Neuronal stem cell (in vitro differentiated cells): Measurements from ENCODE around the gene ISLR.

Source experiments
- DNase-seq: peaks from one replicate; pipeline ENCODE4 v3.0.0-alpha.2; 2013; ENCODE audit warnings: low spot score
- H2AFZ ChIP-seq: one replicate; pipeline ENCODE4 v1.6.1; 2013; ENCODE audit warnings: mild to moderate bottlenecking, low read length, inconsistent platforms
- H2AK5ac ChIP-seq: 2 replicates; pipeline ENCODE4 v1.6.1; 2013; ENCODE audit warnings: low read depth, mild to moderate bottlenecking, inconsistent platforms, low read length, moderate library complexity, mixed read lengths
- H2BK120ac ChIP-seq: 2 replicates; pipeline ENCODE4 v1.6.1; 2013; ENCODE audit warnings: low read depth, mild to moderate bottlenecking, inconsistent platforms, low read length, moderate library complexity, mixed read lengths
- H2BK12ac ChIP-seq: one replicate; pipeline ENCODE4 v1.6.1; 2013; ENCODE audit warnings: low read length, inconsistent platforms
- H2BK15ac ChIP-seq: 2 replicates; pipeline ENCODE4 v1.6.1; 2013; ENCODE audit warnings: mild to moderate bottlenecking, low read length, inconsistent platforms, mixed read lengths
- H2BK5ac ChIP-seq: one replicate; pipeline ENCODE4 v1.6.1; 2013; ENCODE audit warnings: inconsistent platforms, mild to moderate bottlenecking, low read length, moderate library complexity
- H3K14ac ChIP-seq: one replicate; pipeline ENCODE4 v1.6.1; 2013; ENCODE audit warnings: low read length, inconsistent platforms
- H3K18ac ChIP-seq: 2 replicates; pipeline ENCODE4 v1.6.1; 2013; ENCODE audit warnings: low read length, inconsistent platforms
- H3K23ac ChIP-seq: 2 replicates; pipeline ENCODE4 v1.6.1; 2013; ENCODE audit warnings: low read depth, mild to moderate bottlenecking, mixed read lengths, low read length, inconsistent platforms; ENCODE audit not compliant: poor library complexity
- H3K27ac ChIP-seq: replicated peaks from 3 replicates; pipeline ENCODE4 v1.5.1; 2013; ENCODE audit warnings: low read length, inconsistent platforms
- H3K27me3 ChIP-seq, 3 experiments: 2 replicates each; pipeline ENCODE4 v1.6.1; 2013; ENCODE audit warnings: low read length in 3 of 3, mild to moderate bottlenecking in 2 of 3, inconsistent platforms in 1 of 3, low read depth in 1 of 3, mixed read lengths in 1 of 3, moderate library complexity in 1 of 3; ENCODE audit not compliant: control insufficient read depth in 3 of 3, insufficient read depth in 3 of 3
- H3K36me3 ChIP-seq, 2 donors: replicated peaks in 1 of 2; 2 replicates each; pipeline ENCODE4 v1.6.1; 2013; ENCODE audit warnings: low read length in 2 of 2; ENCODE audit not compliant: control insufficient read depth in 2 of 2, insufficient read depth in 2 of 2
- H3K4ac ChIP-seq: 2 replicates; pipeline ENCODE4 v1.6.1; 2013; ENCODE audit warnings: inconsistent platforms, mild to moderate bottlenecking, low read length, moderate library complexity
- H3K4me1 ChIP-seq, 2 donors: 1 replicate in 1 of 2; 2 replicates in 1 of 2; pipeline ENCODE4 v1.6.1; 2013; ENCODE audit warnings: low read length in 2 of 2, low read depth in 1 of 2; ENCODE audit not compliant: control insufficient read depth in 2 of 2, insufficient read depth in 1 of 2
- H3K4me2 ChIP-seq: one replicate; pipeline ENCODE4 v1.6.1; 2013; ENCODE audit warnings: mild to moderate bottlenecking, low read length, inconsistent platforms; ENCODE audit not compliant: insufficient read depth, poor library complexity, severe bottlenecking
- H3K4me3 ChIP-seq, 2 donors: 2 replicates each; pipeline ENCODE4 v1.5.1; 2013; ENCODE audit warnings: low read length in 2 of 2, mild to moderate bottlenecking in 2 of 2, inconsistent platforms in 1 of 2, moderate library complexity in 1 of 2
- H3K79me1 ChIP-seq: one replicate; pipeline ENCODE4 v1.6.1; 2013; ENCODE audit warnings: low read depth, mild to moderate bottlenecking, inconsistent platforms, low read length, moderate library complexity
- H3K9ac ChIP-seq: one replicate; pipeline ENCODE4 v1.6.1; 2013; ENCODE audit warnings: mild to moderate bottlenecking, low read depth, low read length, inconsistent platforms; ENCODE audit not compliant: poor library complexity
- H3K9me3 ChIP-seq, 2 donors: replicated peaks in 1 of 2; 2 replicates each; pipeline versions ENCODE3 to v1.6.1; 2013; ENCODE audit warnings: low read length in 2 of 2, mild to moderate bottlenecking in 2 of 2, inconsistent platforms in 1 of 2, low read depth in 1 of 2, mixed read lengths in 1 of 2, moderate library complexity in 1 of 2; ENCODE audit not compliant: control insufficient read depth in 2 of 2, insufficient read depth in 1 of 2
- H4K8ac ChIP-seq: one replicate; pipeline ENCODE4 v1.6.1; 2013; ENCODE audit warnings: low read depth, mild to moderate bottlenecking, inconsistent platforms, low read length, moderate library complexity
- H4K91ac ChIP-seq: one replicate; pipeline ENCODE4 v1.6.1; 2013; ENCODE audit warnings: low read length, low read depth, mild to moderate bottlenecking, inconsistent platforms; ENCODE audit not compliant: poor library complexity
- WGBS, 2 donors: extraction: QIAGEN DNeasy Blood & Tissue Kit; methylation state at CpG; one replicate each; pipeline ENCODE4 v1.1.7; 2013; ENCODE audit warnings: missing lambda C conversion rate in 2 of 2, mixed read lengths in 1 of 2; ENCODE audit not compliant: insufficient read length in 2 of 2, insufficient replicate concordance in 1 of 2; ENCODE audit errors: extremely low coverage in 2 of 2; 5-methylcytosine and 5-hydroxymethylcytosine counted together

Gene ISLR

GRCh38 chr15:74127255-74127953 is 46.1 kb upstream of the ISLR start:
- Histone ChIP-seq H3K4me1 (peaks cover 27 to 40% of the 10 kb centered on the region in 2 donors), H2BK120ac (no peak overlapping the region), H4K91ac (no peak overlapping the region), H3K79me1 (peaks cover 2% of the 10 kb centered on the region), H2AFZ (peak overlapping the region; percentile 90), H3K23ac (peak overlapping the region; percentile 21), H3K14ac (no peak overlapping the region), H2BK12ac (no peak overlapping the region), H3K4me2 (peak overlapping the region; percentile 82), H3K36me3 (no peaks in the 10 kb centered on the region), H3K9me3 (peaks cover 8 to 12% of the 10 kb centered on the region in 2 donors), H3K4ac (no peak overlapping the region), H4K8ac (no peak overlapping the region), H3K9ac (no peak overlapping the region), H2BK15ac (no peak overlapping the region), H2AK5ac (no peak overlapping the region), H2BK5ac (no peak overlapping the region), H3K18ac (peak overlapping the region; percentile 81), H3K4me3 (peak overlapping the region in 1 of 2 donors; percentile 48), H3K27me3 (peaks cover 41 to 55% (median 47%) of the 10 kb centered on the region in 3 experiments), H3K27ac (no peak overlapping the region)
- peak; percentile 91 for DNase-seq
- WGBS, 2 donors: no CpG with 5 or more reads among the region's 44 CpGs

DNA sequence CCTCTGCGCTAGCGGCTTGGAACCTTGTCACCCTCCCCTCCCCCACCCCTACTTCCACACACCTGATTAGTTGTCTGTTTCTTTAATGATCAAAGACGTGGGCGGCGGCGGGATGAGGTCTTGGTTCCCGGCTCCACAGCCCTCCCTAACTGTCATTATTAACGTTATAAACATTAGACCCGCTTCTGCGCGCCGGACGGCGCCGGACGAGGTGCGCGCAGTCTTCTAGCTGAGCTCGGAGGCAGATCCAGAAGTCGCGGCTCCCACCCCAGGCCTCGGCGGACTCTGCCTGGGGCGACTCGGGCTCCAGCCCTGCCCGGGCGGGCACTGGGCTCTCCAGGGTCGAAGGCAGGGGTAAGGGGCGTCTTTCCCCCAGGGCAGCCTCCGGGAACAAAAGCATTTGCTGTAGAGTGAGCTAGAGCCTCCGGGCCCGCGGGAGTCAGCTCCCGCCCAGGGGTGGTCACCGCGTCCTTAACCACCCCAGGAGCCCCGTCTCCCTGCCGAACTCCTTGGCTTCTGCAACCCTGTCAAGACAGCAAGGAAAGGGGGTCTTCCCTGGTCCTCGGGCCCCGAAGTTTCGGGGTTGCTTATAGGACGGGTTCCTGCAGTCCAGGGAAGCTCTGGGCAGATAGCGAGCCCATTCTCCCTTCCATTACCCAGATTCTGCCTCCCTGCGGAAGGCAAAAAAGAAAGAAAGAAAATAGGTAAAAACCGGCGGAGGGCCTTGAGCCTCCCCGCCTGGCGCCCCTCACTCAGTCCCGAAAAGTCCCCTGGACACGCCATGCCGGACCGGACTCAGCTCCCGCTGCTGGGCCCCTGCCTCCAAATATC is 45.3 kb upstream of the ISLR start:
- no peak overlapping the region for H3K27ac ChIP-seq
- no peak for DNase-seq
- no peaks in the 10 kb centered on the region for H3K36me3 ChIP-seq
- peaks cover 16 to 18% of the 10 kb centered on the region in 2 donors for H3K9me3 ChIP-seq
- peak overlapping the region; percentile 91 for H2AK5ac ChIP-seq
- no peak overlapping the region for H4K8ac ChIP-seq
- peak overlapping the region; percentile 19 for H2BK15ac ChIP-seq
- H3K18ac ChIP-seq: peak overlapping the region; percentile 91
- no peak overlapping the region for H4K91ac ChIP-seq
- H2BK5ac ChIP-seq: no peak overlapping the region
- H3K4me3 ChIP-seq: peak overlapping the region; percentile 23 to 48
- H3K9ac ChIP-seq: no peak overlapping the region
- no peak overlapping the region for H2BK12ac ChIP-seq
- peaks cover 26 to 33% of the 10 kb centered on the region in 2 donors for H3K4me1 ChIP-seq
- WGBS, 2 donors: no CpG with 5 or more reads among the region's 53 CpGs
- no peak overlapping the region for H3K14ac ChIP-seq
- H3K79me1 ChIP-seq: peaks cover 4% of the 10 kb centered on the region
- no peak overlapping the region for H3K4ac ChIP-seq
- no peak overlapping the region for H3K23ac ChIP-seq
- H3K4me2 ChIP-seq: peak overlapping the region; percentile 82
- H2BK120ac ChIP-seq: no peak overlapping the region
- peaks cover 49 to 63% (median 55%) of the 10 kb centered on the region in 3 experiments for H3K27me3 ChIP-seq
- peak overlapping the region; percentile 90 for H2AFZ ChIP-seq

DNA sequence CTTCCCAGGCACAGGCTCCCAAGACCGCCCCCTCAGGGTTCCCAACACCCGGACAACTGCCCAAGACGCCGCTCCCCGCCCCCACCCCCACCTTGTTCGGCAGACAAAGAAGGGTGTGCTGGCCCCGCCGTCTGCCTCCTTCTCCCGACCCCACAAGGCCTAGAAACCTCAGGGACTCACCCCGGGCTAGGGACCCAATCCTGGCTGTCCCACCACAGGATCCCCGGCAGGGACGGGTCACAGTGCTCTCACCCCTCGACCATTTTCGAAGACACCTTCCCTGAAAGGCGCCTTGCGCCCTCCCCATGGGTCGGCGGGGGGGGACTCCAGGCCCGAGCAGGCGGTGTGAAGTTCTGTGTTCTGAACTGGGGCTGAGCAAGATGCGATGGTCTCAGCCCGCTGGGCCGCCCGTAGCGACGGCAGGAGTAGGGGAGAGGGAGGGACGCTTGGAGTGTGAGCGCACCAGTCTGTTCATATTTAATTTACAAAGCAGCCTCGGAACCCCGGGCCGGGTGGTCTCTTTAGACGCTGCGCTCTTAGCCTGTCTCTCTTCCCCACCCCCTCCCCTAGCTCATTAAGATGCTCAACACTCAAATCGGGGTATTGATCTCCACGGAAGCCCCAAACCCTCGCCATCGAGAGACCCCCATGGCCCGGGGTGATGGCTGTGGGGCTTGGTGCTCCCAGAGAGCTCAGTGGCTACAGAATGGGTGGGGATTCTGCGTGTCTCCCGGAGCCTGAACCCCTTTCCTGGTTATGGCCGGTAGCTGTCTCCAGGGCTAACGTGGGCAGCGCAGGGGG is 44.5 kb upstream of the ISLR start:
- Histone ChIP-seq H3K4me3 (peak overlapping the region; percentile 48 to 63), H3K18ac (peak overlapping the region; percentile 95), H2BK12ac (peak overlapping the region; percentile 97), H3K14ac (peak overlapping the region; percentile 65), H2AK5ac (peak overlapping the region; percentile 91), H2BK5ac (no peak overlapping the region), H4K91ac (no peak overlapping the region), H3K79me1 (peaks cover 4% of the 10 kb centered on the region), H3K4me1 (peaks cover 27 to 29% of the 10 kb centered on the region in 2 donors), H3K27me3 (peaks cover 57 to 71% (median 63%) of the 10 kb centered on the region in 3 experiments), H3K4me2 (peak overlapping the region; percentile 82), H2AFZ (peak overlapping the region; percentile 90), H3K27ac (no peak overlapping the region), H3K9me3 (peaks cover 16 to 24% of the 10 kb centered on the region in 2 donors), H2BK120ac (peak overlapping the region; percentile 51), H3K36me3 (no peaks in the 10 kb centered on the region), H3K9ac (peak overlapping the region; percentile 82), H3K4ac (no peak overlapping the region), H4K8ac (no peak overlapping the region), H3K23ac (peak overlapping the region; percentile 70), H2BK15ac (peak overlapping the region; percentile 19)
- no CpG with 5 or more reads among the region's 43 CpGs for WGBS, 2 donors
- no peak for DNase-seq
